Hematopoietic multipotent progenitor cell treated with erythropoietin and hydrocortisone succinate and interleukin-3 and kit ligand, for 8 days (in vitro differentiated cells): ENCODE data around the gene ZNF433.
A peak's percentile ranks its signal among the peaks of the same experiment; 100 is the strongest.
"Not testable (repeated sequence)": the region's sequence is repeated elsewhere in the genome, so short reads cannot be mapped to it uniquely, and the experiment has no call there.

Experiments used
- DNase-seq: peaks from one replicate; pipeline ENCODE4 v3.0.0-alpha.2; 2015

ZNF433 gene

GRCh38 chr19:12035220-12036172, at the start of gene ZNF433:
Gene ZNF433, minus strand, starts transcription at chr19:12035679. Its CDS starts 140 bp downstream, at chr19:12035539.
- peak; percentile 91 for DNase-seq

- not testable (repeated sequence) for DNase-seq
Measured at GRCh38 chr19:12083336-12083735, 47.9 kb upstream of the ZNF433 start.

GRCh38 chr19:12077375-12077774, 41.9 kb upstream of the ZNF433 start:
- DNase-seq: no peak

DNA sequence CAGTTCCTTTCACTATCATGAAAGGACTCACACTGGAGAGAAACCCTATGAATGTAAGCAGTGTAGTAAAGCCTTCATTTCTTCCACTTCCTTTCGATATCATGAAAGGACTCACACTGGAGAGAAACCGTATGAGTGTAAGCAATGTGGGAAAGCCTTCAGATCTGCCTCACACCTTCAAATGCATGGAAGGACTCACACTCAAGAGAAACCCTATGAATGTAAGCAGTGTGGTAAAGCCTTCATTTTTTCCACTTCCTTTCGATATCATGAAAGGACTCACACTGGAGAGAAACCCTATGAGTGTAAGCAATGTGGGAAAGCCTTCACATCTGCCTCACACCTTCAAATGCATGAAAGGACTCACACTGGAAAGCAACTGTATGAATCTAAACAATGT, 40.9 kb upstream of the ZNF433 start:
- not testable (repeated sequence) for DNase-seq

DNA sequence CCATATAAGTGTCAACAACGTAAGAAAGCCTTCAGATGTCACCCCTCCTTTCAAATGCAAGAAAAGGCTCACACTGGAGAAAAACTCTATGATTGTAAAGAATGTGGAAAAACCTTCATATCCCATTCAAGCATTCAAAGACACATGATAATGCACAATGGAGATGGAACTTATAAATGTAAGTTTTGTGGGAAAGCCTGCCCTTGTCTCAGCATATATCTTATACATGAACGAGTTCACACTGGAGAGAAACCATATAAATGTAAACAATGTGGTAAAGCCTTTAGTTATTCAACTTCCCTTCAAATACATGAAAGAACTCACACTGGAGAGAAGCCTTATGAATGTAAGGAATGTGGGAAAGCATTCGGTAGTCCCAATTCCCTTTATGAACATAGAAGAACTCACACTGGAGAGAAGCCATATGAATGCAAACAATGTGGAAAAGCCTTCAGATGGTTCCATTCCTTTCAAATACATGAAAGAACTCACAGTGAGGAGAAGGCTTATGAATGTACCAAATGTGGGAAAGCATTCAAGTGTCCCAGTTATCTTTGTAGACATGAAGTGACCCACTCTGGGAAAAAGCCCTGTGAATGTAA, 40.2 kb upstream of the ZNF433 start:
- no peak for DNase-seq

DNA sequence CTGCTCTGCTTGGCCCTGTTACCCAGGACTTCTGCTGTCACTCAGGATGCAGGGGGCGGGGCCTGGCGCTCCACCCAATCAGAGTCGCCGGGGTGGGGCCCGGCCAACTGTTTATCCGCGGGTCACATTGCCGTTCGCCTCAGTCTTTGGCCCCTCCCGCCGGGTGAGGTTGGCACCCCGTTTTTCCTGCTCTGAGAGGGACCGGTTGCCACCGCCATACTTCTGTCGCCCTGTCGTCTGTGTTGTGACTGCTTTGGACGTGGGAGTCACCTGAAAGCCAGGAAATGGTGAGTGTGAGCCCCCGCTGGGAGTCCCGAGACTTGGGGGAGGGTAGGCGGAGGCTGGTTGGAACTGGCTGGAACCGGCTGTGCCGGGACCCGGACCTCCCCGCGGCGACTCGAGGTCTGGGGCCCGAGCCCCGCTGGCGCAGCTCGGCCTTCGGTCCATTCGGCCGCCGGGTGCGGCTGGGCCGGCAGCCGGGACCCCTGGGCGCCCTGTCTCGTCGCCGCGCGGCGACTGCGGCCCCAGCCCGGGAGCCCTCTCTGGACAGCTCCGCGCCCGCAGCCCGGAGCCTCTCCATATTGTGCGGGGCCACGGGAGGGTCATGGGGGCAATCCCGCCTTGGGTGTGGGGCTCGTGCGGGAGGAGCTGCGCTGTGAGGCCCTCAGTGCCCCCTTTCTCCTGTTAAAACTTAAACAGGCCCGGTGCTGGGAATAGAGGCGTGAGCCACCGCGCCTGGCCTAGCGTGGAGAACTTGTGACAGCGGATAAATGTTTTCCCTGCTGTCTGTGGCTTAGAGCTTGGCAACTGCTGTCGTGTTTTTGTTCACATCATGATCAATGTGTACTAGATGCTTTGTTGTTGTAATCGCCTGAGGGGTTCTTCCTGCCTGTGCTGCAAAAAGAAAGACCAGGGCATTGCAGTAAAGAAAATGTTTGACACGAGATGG, 29.4 kb upstream of the ZNF433 start, which contains the start of gene ZNF844:
Gene ZNF844, plus strand, starts transcription at position 142 of the 949 bp plus-strand sequence. Its CDS starts 143 bp downstream, at position 285.
- peak; percentile 89 for DNase-seq

DNA sequence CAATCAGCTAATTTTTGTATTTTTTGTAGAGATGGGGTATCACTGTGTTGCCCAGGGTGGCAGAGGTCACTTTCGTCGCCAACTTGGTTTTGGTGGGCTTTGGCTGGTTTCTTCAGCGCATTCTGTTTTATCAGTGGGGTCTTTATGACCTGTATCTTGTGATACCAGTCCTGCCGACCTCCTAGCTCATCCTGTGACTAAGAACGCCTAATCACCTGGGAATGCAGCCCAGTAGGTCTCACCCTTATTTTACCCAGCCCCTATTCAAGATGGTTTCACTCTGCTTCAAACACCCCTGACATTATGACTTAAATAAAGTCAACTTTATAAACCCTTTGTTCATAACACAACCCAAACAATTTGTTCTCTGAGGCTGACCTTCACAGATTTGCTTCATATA, 20.3 kb upstream of the ZNF433 start:
- no peak for DNase-seq

DNA sequence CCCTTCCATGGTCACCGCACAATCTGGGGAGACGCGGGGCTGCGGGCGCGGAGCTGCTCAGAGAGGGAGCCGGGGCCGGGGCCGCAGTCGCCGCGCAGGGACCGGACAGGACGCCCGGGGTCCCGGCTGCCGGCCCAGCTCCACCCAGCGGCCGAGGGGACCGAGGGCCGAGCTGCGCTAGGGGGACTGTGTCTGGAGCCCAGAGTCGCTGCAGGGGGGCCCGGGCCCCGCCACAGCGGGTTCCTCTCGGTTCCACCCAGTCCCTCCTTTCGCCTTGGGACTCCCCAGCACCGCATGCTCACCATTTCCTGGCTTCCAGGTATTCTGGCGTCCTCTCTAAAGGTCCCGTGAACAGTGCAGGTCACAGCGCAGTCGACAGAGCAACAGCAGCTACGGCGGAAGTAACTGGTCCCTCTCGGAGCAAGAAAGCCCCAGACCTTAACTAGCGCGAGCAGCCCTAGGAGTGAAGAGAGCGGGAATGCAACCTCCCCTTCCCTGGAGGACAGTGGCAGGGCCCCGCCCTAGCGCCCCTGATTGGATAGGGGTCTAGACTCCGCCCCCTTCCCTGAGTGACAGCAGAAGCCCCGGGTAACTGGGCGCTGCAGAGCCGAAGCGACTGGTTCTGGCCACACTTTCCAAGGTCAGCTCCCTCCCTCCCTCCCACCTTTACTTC, 17.2 kb upstream of the ZNF433 start, which contains the start of gene ZNF878:
Gene ZNF878, minus strand, starts transcription at position 465 of the 673 bp plus-strand sequence. Its CDS starts 160 bp downstream, at position 305.
- DNase-seq: peak; percentile 92

DNA sequence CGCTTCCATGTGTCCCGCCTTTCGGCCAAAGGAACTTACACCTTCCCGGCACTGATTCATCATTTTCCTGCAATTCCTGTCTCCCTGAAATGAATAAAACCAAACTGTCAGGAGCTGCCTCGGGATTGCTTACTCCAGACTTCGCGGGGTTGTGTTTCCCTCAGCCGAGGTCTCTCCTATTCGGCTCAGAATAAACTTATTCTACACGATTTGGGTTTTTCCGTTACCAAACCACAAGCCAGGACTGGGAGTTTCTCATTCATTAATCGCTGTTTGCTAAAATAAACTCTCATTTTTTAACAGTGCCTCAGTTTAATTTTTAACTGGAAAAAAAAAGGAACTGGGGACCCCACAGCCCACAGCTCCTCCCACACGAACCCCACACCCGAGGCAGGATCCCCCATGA, 16.6 kb upstream of the ZNF433 start:
- DNase-seq: peak; percentile 11

DNA sequence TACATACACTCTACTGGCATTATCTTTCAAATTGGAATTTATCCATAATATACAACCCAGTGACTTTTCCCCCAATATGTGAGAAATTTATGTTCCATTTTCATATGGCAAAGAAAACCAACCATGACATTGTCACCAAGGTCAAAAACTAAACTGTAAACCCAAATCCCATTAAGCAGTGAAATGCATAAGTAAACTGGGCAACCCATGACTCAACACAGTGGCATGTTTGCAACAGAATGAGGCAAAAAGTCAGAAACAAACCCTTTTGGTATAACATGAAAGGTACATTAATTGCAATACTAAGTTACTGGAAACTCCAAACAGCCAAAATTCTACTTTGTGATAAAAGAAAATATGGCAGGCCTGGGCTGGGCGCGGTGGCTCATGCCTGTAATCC, 12.4 kb upstream of the ZNF433 start:
- no peak for DNase-seq

DNA sequence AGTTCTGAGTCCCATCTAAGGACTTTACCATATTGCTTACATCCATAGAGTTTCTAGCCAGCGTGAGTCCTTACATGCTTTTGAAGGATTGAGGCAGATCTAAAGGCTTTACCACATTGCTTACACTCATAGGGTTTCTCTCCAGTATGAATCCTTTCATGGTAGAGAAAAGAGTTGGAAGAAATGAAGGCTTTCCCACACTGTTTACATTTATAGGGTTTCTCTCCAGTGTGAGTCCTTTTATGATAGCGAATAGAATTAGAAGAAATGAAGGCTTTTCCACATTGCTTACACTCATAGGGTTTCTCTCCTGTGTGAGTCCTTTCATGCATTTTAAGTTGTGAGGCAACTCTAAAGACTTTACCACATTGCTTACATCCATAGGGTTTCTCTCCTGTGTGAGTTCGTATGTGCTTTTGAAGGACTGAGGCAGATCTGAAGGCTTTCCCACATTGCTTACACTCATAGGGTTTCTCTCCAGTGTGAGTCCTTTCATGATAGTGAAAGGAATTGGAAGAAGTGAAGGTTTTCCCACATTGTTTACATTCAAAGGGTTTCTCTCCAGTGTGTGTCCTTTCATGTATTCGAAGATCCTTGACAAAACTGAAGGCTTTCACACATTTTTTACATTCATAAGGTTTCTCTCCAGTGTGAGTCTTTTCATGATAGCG, 8.4 kb upstream of the ZNF433 start:
- no peak for DNase-seq

DNA sequence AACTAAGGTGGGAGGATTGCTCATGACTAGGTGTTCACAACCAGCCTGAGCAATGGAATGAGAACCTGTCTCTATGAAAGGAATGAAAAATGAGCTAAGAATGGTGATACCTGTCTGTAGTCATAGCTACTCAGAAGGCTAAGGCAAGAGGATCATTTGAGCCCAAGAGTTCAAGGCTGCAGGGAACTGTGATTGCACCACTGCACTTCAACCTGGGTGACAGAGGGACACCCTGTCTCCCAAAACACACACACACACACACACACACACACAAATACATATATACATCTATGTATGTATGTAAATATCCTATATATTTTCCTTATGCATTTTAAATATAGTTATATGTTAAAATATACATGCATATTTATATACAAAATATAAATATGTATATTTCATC, 7.4 kb upstream of the ZNF433 start:
- no peak for DNase-seq

DNA sequence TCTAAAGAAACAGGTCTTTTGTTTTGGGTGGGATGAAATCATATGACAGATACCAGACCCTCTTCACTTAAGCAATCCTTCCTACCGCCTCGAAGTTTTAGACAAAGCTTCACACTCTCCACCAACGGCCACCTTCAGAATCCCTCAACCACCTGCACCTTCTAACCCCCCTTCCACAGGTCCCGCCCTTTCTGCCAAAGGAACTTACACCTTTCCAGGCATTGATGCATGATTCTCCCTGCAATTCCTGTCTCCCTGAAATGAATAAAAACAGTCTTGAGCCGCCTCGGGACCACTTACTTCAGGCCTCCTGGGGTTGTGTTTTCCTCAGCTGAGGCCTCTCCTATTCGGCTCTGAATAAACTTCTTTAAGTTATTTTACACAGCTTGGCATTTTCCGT, 859 bp downstream of the ZNF433 start:
- no peak for DNase-seq

DNA sequence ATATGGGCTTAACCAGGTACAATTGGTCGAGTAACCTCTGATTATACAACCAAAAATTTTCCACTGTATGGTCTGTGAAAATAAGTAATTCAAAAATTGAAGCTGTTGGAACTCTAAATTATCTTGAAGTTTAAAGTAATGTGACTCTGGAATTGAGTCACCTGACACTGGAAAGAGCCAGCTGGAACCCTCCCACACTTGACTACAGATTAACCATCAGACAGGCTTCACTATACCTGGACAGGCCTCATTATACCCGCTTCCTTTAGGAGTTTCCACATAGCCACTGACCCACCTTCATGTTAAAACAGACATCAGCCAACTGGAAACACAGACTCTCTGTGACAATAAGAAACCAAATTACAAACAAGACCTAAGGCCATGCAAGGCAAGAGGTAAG, 1.3 kb downstream of the ZNF433 start:
- DNase-seq: no peak

DNA sequence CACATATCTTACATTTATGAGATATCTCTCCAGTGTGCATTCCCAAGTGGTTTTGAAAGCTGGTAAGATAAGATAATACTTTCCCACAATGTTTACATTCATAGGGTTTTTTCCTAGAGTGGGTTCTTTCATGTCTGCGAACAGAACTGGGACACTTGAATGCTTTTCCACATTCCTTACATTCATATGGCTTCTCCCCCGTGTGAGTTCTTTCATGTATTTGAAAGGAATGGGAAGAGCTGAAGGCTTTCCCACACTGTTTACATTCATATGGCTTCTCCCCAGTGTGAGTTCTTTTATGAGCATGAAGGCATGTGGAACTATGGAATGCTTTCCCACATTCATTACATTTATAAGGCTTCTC, 19.7 kb downstream of the ZNF433 start:
- DNase-seq: no peak

GRCh38 chr19:12015015-12015752, 20.3 kb downstream of the ZNF433 start:
- no peak for DNase-seq

GRCh38 chr19:12000152-12000981, 35.1 kb downstream of the ZNF433 start:
- no peak for DNase-seq

- DNase-seq: peak; percentile 9
Measured at GRCh38 chr19:11995174-11995573, 40.3 kb downstream of the ZNF433 start.

DNA sequence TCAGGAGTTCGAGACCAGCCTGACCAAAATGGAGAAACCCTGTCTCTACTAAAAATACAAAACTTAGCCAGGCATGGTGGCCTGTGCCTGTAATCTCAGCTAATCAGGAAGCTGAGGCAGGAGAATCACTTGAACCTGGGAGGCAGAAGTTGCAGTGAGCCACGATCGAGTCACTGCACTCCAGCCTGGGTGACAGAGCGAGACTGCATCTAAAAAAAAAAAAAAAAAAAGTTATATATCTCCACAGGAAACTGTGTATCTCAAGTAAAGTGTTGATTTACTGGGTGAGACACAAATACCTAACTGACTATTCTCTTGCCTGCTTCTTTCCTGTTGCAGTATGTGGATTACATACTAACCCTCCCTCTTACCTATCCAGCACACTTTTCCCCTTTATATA, 43.6 kb downstream of the ZNF433 start:
- not testable (repeated sequence) for DNase-seq

DNA sequence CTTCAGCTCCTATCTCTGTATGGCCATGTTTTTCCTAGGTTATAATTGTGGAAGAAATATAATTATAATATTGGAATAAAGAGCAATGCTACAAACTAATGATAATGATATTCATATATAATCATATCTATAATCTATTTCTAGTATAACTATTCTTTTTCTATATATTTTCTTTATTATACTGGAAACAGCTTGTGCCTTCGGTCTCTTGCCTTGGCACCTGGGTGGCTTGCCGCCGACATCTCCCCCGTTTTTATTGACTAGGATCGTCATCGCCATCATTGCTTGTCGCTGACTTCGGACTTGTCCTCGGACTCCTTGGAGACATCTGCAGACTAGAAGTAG, 46.4 kb downstream of the ZNF433 start:
- no peak for DNase-seq
